Natural killer cell (primary cell): ENCODE results near the gene CNFN. TPM values are rescaled to one million over a fixed set of nuclear protein-coding genes. Genes with fewer than 3 reads are reported as not detected.

ENCODE experiments used
- ATAC-seq, 3 donors: fragments of 150-1000 bp in 2 of 3; fragments of 200-7000 bp in 1 of 3; cut with Tn5 transposase; 1 replicate in 1 of 3; 2 replicates in 2 of 3; pipeline ENCODE4 v1.10.0; 2021; ENCODE audit warnings: mild to moderate bottlenecking in 2 of 3, moderate library complexity in 2 of 3
- DNase-seq, 2 donors: peaks; one replicate each; pipeline versions ENCODE4 v3.0.0 to v3.0.0-alpha.2; 2013 to 2021; ENCODE audit warnings: mixed read lengths in 1 of 2
- H3K27ac ChIP-seq: one replicate; pipeline ENCODE4 v1.5.1; 2013; ENCODE audit warnings: mild to moderate bottlenecking, low read length
- H3K27me3 ChIP-seq: one replicate; pipeline ENCODE4 v1.6.1; 2013; ENCODE audit warnings: low read length; ENCODE audit not compliant: control insufficient read depth, insufficient read depth
- H3K36me3 ChIP-seq: one replicate; pipeline ENCODE4 v1.6.1; 2013; ENCODE audit warnings: low read length; ENCODE audit not compliant: control insufficient read depth, insufficient read depth
- H3K4me1 ChIP-seq: one replicate; pipeline ENCODE4 v1.6.1; 2013; ENCODE audit warnings: low read length; ENCODE audit not compliant: control insufficient read depth, insufficient read depth
- H3K4me3 ChIP-seq: one replicate; pipeline ENCODE4 v1.5.1; 2013; ENCODE audit warnings: low read length
- H3K9me3 ChIP-seq: one replicate; pipeline ENCODE4 v1.6.1; 2013; ENCODE audit warnings: low read length; ENCODE audit not compliant: control insufficient read depth, insufficient read depth
- H3K27ac Mint-ChIP-seq, 2 donors: one replicate each; pipeline ENCODE4 v1.8.0; 2022; ENCODE audit warnings: mild to moderate bottlenecking in 2 of 2, mixed read lengths in 2 of 2, moderate library complexity in 1 of 2
- H3K27me3 Mint-ChIP-seq, 2 donors: one replicate each; pipeline ENCODE4 v1.8.0; 2022; ENCODE audit warnings: low read depth in 2 of 2, mixed read lengths in 2 of 2
- H3K36me3 Mint-ChIP-seq: one replicate; pipeline ENCODE4 v1.8.0; 2022; ENCODE audit warnings: mixed read lengths
- H3K4me1 Mint-ChIP-seq, 2 donors: one replicate each; pipeline ENCODE4 v1.8.0; 2022; ENCODE audit warnings: mixed read lengths in 2 of 2
- H3K4me3 Mint-ChIP-seq: one replicate; pipeline ENCODE4 v1.8.0; 2022; ENCODE audit warnings: mild to moderate bottlenecking, moderate library complexity, mixed read lengths
- H3K9me3 Mint-ChIP-seq, 2 donors: one replicate each; pipeline ENCODE4 v1.8.0; 2022; ENCODE audit warnings: mixed read lengths in 2 of 2
- whole genome bisulfite sequencing: methylation state at CpG from one replicate; pipeline ENCODE4 v1.1.7; 2013; ENCODE audit warnings: missing lambda C conversion rate; ENCODE audit not compliant: insufficient coverage; 5-methylcytosine and 5-hydroxymethylcytosine counted together
- intact Hi-C: fragments of 100-400 bp; cut with micrococcal nuclease; formaldehyde crosslinking; loops from one replicate; pipeline ENCODE4 v1.14.2; 2022
- total RNA-seq, 4 donors: library from RNA; stranded (reverse); fragments of 120-200 nt in 1 of 4; gene quantifications; one replicate each; pipeline versions ENCODE4 v1.2.3 to v1.2.4, GENCODE V29; 2013 to 2022
- TF ChIP-seq, protein P1 (sequence below): fragments of 200-600 bp; IDR thresholded peaks from one replicate; pipeline ENCODE4 v1.8.0; 2022; ENCODE audit warnings: antibody characterized with exemption

The CNFN gene
- total RNA-seq, 3 donors from 2014 or later (not counting 1 experiment from before 2014, with no cell fraction given), result 1.3 TPM; not detected in 2

DNA sequence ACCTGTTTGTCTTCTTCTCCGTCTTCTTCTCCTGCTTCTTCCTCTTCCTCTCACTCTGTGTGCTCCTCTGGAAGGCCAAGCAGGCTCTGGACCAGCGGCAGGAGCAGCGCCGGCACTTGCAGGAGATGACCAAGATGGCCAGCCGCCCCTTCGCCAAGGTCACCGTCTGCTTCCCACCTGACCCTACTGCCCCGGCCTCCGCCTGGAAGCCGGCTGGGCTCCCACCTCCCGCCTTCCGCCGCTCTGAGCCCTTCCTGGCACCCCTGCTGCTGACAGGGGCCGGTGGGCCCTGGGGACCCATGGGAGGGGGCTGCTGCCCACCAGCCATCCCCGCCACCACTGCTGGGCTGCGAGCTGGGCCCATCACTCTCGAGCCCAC, 13.9 kb downstream of the CNFN start:
- Mint-ChIP-seq H3K27ac (no peak overlapping the region), H3K36me3 (no peaks in the 10 kb centered on the region), H3K4me3 (no peak overlapping the region), H3K9me3 (no peaks in the 10 kb centered on the region), H3K4me1 (no peaks in the 10 kb centered on the region), H3K27me3 (no peaks in the 10 kb centered on the region)
- WGBS, result 98% methylated on average over 17 of the region's 17 CpGs
- Histone ChIP-seq H3K4me1 (no peaks in the 10 kb centered on the region), H3K36me3 (no peaks in the 10 kb centered on the region), H3K4me3 (no peak overlapping the region), H3K9me3 (no peaks in the 10 kb centered on the region), H3K27ac (no peak overlapping the region), H3K27me3 (peaks cover 2% of the 10 kb centered on the region)
- no peak for DNase-seq
- ATAC-seq, result no peak
- intact Hi-C loops, result no loop called here
- TF ChIP-seq, protein P1, sequence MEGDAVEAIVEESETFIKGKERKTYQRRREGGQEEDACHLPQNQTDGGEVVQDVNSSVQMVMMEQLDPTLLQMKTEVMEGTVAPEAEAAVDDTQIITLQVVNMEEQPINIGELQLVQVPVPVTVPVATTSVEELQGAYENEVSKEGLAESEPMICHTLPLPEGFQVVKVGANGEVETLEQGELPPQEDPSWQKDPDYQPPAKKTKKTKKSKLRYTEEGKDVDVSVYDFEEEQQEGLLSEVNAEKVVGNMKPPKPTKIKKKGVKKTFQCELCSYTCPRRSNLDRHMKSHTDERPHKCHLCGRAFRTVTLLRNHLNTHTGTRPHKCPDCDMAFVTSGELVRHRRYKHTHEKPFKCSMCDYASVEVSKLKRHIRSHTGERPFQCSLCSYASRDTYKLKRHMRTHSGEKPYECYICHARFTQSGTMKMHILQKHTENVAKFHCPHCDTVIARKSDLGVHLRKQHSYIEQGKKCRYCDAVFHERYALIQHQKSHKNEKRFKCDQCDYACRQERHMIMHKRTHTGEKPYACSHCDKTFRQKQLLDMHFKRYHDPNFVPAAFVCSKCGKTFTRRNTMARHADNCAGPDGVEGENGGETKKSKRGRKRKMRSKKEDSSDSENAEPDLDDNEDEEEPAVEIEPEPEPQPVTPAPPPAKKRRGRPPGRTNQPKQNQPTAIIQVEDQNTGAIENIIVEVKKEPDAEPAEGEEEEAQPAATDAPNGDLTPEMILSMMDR, result no peak

DNA sequence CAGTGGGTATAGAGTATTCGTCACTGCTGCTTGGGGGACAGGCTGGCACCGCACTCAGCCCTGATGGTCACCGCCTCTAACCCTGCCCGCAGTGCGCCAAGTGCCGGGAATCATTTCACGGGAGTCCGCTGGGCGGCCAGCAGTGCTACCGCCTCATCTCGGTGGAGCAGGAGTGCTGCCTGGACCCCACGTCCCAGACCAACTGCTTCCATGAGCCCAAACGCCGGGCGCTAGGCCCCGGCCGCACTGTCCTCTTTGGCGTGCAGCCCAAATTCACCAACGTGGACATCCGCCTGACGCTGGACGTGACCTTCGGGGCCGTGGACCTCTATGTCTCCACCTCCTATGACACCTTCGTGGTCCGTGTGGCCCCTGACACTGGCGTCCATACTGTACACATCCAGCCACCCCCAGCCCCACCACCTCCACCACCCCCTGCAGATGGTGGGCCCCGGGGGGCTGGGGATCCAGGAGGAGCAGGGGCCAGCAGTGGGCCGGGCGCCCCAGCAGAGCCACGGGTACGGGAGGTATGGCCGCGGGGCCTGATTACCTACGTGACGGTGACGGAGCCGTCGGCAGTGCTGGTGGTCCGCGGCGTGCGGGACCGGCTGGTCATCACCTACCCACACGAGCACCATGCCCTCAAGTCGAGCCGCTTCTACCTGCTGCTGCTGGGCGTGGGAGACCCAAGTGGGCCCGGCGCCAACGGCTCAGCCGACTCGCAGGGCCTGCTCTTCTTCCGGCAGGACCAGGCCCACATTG, 14.5 kb downstream of the CNFN start:
- Histone ChIP-seq H3K4me3 (no peak overlapping the region), H3K4me1 (no peaks in the 10 kb centered on the region), H3K36me3 (no peaks in the 10 kb centered on the region), H3K9me3 (no peaks in the 10 kb centered on the region), H3K27ac (no peak overlapping the region), H3K27me3 (peaks cover 1% of the 10 kb centered on the region)
- Mint-ChIP-seq H3K4me3 (no peak overlapping the region), H3K27ac (no peak overlapping the region), H3K27me3 (no peaks in the 10 kb centered on the region), H3K9me3 (no peaks in the 10 kb centered on the region), H3K4me1 (no peaks in the 10 kb centered on the region), H3K36me3 (no peaks in the 10 kb centered on the region)
- intact Hi-C loops, result no loop called here
- TF ChIP-seq, protein P1, result no peak
- DNase-seq (no peak), ATAC-seq (no peak)
- WGBS, result 96% methylated on average over 54 of the region's 54 CpGs

DNA sequence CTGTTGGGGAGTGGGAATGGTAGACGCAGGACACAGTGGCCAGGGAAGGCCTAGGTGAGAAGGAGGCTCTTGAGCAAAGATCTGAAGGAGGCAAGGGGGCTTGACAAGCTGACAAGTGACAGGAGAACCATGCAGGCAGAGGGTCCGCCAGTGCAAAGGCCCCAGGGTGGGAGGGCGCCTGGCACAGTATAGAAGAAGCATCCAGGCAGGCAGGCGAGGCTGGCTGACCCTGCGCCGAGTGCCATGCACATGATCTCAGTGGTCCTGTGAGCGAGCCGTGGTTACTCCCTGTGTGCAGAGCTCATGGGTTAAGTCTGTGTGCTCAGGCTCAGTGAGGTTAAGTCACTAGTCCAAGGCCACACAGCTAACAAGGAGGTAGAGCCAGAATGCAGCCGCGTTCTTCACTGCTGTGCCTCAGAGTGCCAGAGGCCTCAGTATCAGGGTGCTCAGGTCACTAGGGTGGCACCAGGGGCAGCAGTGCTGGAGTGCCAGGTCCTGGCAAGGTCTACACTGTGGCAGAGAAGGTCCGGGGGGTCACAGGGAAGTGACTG, 15.2 kb downstream of the CNFN start:
- Histone ChIP-seq H3K4me1 (peaks cover 6% of the 10 kb centered on the region), H3K36me3 (no peaks in the 10 kb centered on the region), H3K27ac (no peak overlapping the region), H3K27me3 (no peaks in the 10 kb centered on the region), H3K4me3 (no peak overlapping the region), H3K9me3 (no peaks in the 10 kb centered on the region)
- Mint-ChIP-seq H3K36me3 (no peaks in the 10 kb centered on the region), H3K9me3 (no peaks in the 10 kb centered on the region), H3K27ac (no peak overlapping the region), H3K27me3 (no peaks in the 10 kb centered on the region), H3K4me3 (no peak overlapping the region), H3K4me1 (no peaks in the 10 kb centered on the region)
- TF ChIP-seq, protein P1, result no peak
- no peak for DNase-seq
- no peak for ATAC-seq
- 94% methylated on average over 11 of the region's 11 CpGs for WGBS
- intact Hi-C loops, result no loop called here
